Measurements from ENCODE around the gene MARVELD1.

MARVELD1 gene

GRCh38 chr10:97759946-97760345 is 46.4 kb downstream of the MARVELD1 start:
- no peak for DNase-seq

GRCh38 chr10:97760461-97761257 is 47.1 kb downstream of the MARVELD1 start:
- DNase-seq: no peak

DNA sequence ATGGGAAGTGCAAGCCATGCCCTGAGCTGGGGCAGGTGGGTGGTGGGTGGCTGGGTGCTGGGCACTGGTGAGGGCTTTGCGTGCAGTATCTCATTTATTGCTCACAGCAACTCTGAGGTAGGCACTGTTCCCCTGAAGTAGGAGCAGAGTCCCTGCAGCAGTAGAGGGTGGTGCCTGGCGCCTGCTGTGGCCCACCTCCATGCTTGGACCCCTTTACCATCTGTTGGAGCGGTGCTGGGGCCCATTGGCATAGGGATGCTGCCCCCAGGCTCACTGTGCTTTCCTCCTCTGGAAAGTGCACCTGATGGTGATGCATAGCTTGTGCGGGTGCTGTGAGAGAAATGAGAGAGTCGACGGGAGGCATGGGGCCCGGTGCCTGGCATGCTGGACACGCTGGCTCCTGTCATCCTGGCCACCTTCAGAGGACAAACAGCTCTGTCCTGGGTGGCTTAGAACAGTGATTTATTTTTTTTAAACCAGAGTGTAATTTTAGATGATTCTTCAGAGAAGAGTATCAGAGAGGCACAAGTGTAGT is 47.9 kb downstream of the MARVELD1 start:
- no peak for DNase-seq

DNA sequence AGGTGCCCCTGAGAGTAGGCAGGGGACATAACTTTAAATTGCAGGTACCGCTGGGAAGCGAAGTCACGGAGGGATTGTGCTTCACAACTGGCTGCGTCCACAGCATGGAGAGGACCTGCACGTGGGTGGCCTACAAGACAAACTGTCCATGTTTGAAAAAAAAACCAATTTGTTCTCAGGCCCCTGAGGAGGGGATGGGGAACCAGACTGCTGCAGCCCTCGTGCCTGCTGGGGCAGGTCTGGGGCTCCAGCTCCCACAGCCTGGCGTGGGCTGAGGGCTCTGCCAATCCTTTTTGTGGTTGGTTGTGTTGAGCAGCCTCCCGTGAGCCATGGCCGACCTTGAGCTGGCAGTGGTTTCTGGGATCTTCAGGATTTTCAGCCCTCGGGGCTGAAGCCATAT is 48.5 kb downstream of the MARVELD1 start:
- no peak for DNase-seq

- no peak for DNase-seq
These were observed 49.3 kb downstream of the MARVELD1 start for GRCh38 chr10:97762816-97763215.

DNA sequence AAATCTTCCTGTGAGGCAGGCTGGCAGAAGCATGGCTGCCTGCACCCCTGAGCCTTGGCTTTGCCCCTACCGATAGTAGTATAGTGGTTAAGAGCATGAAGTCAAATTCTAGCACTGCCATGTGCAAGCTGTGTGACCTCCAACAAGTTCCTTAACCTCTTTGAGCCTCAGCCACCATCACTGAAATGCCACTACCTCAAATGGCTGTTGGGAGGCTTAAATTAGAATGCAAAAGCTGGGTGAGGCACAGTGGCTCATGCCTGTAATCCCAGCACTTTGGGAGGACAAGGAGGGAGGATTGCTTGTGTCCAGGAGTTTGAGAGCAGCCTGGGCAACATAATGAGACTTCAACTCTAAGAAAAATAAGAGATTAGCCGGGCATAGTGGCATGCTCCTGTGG is 49.9 kb downstream of the MARVELD1 start:
- no peak for DNase-seq

GRCh38 chr10:97763947-97764346 is 50.4 kb downstream of the MARVELD1 start:
- no peak for DNase-seq

- DNase-seq: no peak
These were observed 51.0 kb downstream of the MARVELD1 start for GRCh38 chr10:97764519-97764931.

- DNase-seq: no peak
These were observed 51.7 kb downstream of the MARVELD1 start for GRCh38 chr10:97765201-97765600.

DNA sequence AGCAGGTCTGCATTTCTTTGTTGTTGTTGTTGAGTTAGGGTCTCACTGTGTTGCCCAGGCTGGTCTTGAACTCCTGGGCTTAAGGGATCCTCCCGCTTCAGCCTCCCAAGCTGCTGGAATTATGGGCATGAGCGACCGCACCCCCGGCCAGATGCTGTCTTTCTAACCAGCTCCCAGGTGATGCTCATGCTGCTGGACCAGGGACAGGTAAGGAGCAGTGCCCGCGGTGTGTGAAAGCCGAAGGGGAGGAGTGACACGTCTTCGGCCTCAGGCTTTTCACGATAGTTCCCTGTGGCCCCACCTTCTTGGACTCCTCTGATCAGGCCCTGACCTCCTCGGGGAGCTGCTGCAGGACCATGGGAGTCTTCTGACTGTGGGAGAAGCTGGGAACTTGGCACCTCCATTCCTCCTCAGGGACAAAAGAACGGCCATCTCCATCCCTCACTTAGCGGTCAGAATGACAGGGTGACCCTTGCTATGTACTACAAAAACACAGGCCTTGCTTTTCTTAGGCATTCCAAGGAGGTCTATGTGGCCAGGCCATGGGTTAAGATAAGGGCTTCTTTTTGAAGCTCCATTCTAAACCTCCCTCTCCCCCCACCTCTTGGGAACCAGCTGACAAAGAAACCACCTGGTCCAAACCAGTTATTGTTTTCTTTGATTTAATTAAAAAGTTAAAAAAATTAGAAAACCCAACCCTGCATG is 52.7 kb downstream of the MARVELD1 start:
- DNase-seq: no peak

- DNase-seq: no peak
These were observed 53.7 kb downstream of the MARVELD1 start for GRCh38 chr10:97766996-97767924.

All from NK-92 treated with Interleukin-12 subunit alpha and Interleukin-12 subunit beta, amount 100 ng/mL, for 24 hours (cell line).